NB4 (cell line): Measurements from ENCODE around the gene NAA30.

ENCODE experiments used
- POLR2A ChIP-seq: IDR thresholded peaks from 2 replicates; pipeline ENCODE4 v1.6.1; 2011; ENCODE audit warnings: mild to moderate bottlenecking; ENCODE audit not compliant: insufficient read length; ENCODE audit errors: extremely low read depth
- TF ChIP-seq, protein P1 (sequence below): IDR thresholded peaks from one replicate; pipeline ENCODE4 v1.5.1; 2012; ENCODE audit warnings: low read depth, low read length
- TF ChIP-seq, protein P2 (sequence below): IDR thresholded peaks from 2 replicates; pipeline ENCODE4 v1.6.1; 2011; ENCODE audit warnings: low read depth, low read length

DNA sequence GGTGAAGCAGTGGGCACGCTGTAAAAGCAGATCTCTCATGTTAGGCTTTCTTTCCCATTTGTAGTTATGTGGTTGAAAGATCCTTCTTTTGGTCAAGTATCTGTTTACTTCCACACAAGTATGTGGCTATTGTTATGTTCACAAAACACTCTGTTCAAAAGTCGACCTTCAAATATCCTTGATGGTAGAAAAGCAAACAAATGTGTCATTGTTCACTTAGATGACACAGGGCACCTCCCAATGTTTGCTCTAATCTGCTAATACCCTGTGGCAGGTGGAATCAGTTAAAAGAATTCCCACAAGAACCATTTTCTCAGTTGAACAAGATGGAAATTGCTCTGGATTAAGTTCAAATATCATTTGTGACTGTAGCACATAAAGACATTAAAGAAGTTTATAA lies 43.6 kb upstream of the NAA30 start:
- TF ChIP-seq, protein P1, sequence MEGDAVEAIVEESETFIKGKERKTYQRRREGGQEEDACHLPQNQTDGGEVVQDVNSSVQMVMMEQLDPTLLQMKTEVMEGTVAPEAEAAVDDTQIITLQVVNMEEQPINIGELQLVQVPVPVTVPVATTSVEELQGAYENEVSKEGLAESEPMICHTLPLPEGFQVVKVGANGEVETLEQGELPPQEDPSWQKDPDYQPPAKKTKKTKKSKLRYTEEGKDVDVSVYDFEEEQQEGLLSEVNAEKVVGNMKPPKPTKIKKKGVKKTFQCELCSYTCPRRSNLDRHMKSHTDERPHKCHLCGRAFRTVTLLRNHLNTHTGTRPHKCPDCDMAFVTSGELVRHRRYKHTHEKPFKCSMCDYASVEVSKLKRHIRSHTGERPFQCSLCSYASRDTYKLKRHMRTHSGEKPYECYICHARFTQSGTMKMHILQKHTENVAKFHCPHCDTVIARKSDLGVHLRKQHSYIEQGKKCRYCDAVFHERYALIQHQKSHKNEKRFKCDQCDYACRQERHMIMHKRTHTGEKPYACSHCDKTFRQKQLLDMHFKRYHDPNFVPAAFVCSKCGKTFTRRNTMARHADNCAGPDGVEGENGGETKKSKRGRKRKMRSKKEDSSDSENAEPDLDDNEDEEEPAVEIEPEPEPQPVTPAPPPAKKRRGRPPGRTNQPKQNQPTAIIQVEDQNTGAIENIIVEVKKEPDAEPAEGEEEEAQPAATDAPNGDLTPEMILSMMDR: no peak
- no peak for TF ChIP-seq POLR2A
- TF ChIP-seq, protein P2, sequence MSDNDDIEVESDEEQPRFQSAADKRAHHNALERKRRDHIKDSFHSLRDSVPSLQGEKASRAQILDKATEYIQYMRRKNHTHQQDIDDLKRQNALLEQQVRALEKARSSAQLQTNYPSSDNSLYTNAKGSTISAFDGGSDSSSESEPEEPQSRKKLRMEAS: no peak
